GM19324 (cell line): ENCODE data around the gene PLEKHG5.
"Not testable (repeated sequence)": the region's sequence is repeated elsewhere in the genome, so short reads cannot be mapped to it uniquely, and the experiment has no call there.

ENCODE experiments used
- ATAC-seq: cut with Tn5 transposase; IDR thresholded peaks from one replicate; pipeline ENCODE4 v1.9.1; 2021; ENCODE audit warnings: mild to moderate bottlenecking, moderate library complexity; ENCODE audit not compliant: unreplicated experiment, low FRiP score

The PLEKHG5 gene

DNA sequence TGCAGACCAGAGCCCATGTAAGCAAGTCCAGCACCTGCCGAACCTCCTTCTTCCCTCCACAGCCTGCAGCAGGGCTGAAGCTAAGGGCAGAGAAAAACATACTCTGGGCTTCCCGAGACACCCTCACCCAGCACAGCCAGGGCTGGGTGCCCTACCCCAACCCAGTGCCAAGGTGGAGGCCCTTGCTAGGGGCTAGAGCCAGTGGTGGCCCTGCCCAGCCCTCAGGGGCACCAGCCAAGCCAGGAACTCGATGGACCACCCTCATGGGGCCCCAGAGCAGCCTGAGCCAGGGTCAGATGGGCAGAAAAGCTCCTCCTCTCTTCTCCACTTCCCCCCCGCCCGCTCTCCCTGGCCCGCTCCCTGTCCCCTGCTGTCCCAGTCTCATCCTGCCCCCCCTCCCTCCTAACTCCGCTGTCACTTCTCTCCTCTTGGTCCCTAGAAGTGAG is 41.4 kb downstream of the PLEKHG5 start:
- no peak for ATAC-seq

DNA sequence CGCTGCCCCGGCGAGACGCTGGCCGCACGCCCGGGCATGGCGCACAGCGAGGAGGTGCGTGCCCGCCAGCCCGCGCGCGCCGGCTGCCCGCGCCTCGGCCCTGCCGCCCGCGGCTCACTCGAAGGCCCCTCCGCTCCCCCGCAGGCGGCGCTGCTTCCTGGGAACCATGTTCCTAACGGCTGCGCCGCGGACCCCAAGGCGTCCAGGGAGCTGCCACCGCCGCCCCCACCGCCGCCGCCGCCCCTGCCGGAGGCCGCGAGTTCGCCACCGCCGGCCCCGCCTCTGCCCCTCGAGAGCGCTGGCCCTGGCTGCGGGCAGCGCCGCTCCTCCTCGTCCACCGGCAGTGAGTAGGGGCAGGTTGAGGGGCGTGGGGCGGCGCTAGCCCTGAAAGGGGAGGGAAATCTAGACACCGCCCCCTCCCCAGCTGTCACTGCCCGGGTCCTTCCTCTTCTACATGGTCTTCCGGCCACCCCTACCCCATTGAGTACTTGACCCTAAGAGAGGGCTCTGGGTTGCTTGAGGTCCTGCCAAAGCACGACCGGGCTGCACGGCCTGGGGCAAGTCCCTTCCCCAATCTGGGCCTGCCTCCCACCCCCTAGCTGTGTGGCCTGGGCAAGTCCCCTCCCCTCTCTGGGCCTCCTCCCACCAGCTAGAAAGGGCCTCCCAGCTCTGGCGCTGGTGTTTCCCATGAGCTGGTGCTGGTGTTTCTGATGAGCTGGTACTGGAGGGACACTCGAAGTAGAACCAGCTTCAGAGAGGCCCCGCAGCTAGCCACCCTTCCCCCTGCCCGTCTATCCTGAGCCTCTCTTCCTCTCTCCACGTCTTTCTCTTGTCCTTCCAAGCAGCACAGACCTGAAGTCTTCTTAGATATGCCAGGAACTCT is 42.5 kb downstream of the PLEKHG5 start:
- ATAC-seq = no peak

DNA sequence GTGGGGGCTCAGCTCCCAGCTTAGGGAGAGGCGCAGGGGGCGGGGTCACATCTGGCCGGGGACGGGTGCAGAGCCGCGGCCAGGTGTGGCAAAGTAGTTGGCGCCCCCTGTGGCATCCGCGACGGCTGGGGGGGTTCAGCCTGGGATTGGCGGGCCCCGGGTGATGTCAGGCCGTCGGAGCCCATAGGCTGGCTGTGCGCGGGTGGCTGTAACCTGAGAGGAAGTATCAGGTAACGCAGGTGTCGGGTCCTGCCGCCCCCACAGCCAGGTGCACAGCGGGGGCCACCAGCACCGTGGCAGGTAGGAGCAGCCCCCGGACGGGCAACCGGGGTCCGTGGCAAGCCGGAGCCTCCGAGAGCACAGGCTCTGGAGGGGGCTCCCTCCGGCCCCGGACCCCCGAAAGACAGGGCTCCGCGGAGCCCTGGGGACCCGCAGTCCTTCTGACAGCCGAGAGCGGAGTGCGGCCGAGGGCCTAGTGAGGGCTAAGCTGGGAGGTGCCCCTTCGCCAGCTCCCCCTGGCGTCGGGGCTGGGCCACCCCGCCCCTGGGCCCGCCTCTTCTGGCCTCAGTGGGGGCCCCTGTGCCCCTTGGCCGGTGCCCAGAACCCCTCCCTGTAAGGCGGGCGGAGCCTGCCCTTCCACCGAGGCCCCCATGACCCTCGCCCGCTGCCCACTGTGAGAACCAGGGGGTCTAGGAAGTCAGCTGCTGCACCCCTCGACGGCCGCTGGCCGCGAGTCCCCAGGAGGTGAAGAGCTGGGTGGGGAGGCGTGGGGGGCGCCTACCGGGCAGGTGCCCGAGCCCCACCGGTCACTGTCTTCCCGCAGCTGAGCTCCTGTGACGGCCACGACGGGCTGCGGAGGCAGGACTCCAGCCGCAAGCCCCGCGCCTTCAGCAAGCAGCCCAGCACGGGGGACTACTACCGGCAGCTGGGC is 43.4 kb downstream of the PLEKHG5 start:
- ATAC-seq = no peak

DNA sequence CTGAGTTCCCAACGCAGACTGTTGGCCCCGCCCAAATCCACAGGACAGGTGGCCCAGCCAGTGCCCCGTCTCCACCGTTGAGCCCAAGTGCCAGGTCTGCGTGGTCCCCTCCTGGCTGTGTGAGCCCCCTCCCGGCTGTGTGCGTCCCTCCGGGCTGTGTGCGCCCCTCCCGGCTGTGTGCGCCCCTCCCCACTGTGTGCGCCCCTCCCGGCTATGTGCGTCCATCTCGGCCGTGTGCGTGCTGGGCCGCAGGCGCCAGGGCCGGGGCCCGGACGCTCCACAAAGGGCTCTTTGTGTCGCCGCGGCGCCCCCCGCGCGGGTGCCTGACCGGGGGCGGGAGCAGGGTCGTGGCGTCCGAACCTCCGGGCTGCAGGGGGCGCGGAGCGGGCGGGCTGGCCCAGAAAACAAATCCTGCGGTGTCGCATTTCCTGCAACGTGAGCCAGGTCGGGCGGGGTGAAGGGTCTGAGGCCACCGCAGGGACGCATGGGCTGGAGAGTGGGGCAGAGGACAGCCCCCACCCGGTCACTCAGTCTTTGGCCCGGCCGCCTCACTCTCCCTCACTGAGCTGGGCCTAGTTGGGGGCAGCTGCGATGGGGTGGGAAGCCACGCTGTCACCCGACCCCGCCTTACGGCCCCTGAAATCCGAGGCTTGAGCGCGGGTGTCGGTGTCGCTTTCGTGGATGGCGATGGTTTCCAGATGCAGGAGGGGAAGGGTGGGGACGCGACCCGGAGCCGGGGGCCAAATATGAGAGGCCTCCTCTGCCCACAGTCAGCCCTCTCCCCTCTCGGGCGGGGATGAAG is 44.2 kb downstream of the PLEKHG5 start:
- ATAC-seq = no peak

DNA sequence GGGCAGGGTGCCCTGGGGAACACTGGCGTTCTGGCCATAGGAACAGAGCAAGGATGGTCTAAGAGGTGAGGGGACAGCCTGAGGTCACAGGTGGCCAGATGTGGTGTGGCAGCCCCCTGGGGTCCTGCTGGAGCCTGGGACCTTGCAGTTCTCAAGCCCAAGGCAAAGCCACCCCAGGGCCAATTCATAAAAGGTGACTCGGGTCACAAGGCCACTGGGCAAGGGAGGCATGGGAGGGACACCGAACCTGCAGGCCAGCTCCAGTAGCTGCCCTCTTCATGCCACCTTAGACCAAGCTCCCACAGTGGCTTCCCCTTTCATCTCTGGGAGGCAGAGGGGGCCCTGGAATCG is 44.8 kb downstream of the PLEKHG5 start:
- no peak for ATAC-seq

DNA sequence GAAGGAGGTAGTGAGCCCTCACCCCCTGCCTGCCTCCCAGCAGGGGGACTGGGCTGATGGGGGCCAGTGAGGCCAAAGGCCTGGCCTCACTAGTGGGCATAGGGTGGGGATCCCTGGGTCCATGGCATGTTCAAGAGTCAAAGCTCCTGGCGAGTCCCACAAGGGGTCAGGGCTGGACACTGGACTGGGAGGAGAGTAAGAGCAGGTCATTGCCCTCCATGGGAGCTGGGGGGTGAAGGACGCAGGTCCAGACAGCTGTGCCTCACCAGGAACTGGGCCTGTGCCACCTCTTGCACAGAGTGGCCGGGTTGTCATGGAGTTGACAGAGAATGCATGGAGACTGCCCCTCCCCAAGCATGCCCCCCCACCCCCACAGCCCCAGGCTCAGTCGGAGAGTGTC is 45.5 kb downstream of the PLEKHG5 start:
- not testable (repeated sequence) for ATAC-seq

DNA sequence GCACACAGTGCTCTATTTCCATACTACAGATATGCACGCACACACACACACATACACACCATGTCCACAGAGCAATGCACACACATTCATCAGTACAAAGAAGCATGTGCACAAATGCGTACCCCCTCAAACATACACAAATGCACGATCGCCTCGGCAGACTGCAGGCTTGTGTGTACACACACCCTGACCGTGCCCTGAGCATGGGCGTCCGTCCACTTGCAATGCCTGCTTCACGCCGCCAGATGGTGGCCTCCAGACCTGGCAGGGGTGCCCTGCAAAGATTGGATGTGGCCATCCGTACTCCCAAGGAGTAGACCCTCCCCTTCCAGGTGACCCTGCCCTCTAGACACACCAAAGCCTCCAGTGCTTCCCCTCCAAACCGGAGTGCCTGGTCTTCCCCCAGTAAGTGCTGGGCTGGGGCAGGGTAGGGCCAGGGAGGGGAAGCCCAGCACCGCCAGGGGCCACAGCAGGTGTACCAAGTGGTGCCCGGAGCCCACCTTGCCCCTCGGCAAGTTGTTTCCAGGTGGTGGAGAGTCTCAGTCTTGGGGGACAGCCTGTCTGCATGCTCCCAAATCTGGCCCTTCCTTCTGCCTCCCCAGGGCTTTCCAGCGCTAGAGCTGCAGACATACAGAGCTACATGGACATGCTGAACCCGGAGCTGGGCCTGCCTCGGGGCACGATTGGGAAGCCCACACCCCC is 46.3 kb downstream of the PLEKHG5 start:
- ATAC-seq = no peak

DNA sequence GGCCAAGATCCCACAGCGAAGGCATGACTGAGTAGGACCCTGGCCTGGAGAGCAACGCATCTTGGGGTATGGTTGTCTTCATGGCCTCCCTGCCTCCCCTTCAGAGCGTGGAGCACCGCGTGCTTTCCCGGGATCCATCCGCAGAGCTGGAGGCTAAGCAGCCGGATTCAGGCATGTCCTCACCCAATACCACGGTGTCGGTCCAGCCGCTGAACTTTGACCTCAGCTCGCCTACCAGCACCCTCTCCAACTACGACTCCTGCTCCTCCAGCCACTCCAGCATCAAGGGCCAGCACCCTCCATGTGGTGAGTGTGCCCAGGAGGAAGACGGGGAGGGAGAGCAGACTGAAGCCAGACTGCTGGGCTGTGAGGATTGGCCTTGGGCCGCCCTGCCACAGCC is 47.1 kb downstream of the PLEKHG5 start:
- ATAC-seq = no peak

DNA sequence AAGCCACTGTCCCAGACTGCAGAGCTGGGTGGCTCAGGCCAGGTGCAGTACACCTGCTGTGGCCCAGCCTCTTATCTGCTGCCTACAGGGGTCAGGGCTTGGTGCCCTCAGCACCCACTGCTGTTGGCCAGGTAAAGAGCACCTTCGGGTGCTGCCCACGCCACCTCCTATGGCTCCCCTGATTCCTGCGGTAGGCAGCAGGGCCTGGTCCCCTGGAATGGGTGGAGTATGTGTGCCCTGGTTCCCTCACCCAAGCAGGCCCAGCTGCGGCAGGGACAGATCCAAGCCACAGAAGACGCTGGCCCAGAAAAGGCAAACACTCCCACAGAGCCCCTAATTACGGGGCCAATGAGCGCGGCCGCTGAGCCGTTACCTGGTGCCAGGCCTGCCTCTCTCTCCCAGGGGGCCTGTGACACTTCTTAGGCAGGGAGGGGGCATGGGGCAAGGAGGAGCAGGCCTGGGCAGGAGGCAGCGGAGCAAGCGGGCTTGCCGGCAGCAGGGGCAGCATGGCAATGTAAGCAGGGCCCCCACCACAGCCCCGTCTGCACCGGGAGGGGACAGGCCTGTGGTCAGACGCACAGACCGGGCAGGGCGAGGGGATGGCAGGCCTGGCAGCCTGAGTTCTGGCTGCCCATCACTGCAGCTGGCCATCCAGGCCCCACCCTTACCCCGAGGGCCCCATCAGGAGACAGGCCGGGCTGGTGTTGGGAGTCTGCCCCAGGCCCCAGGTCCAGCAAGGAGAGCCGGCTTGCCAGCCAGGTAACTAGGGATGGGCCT is 47.9 kb downstream of the PLEKHG5 start:
- no peak for ATAC-seq

DNA sequence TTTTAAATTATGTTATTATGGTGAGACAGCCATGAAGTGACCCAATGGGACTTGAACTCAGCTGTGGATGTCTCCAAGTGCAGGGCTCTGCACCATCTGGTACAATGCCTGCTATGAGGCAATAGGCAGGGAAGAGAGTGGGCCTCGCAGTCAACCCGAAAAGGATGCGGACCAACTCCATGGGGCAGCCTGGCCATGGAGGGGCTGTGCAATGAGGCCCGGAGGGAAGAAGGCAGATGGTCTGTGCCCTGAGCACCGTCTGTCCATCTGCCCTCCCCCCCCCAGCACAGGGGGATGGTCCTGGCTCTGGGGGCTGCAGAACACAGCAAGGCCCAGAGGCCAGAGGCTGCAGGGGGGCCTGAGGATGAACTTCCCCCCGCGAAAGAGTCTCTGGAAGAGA is 49.9 kb downstream of the PLEKHG5 start:
- no peak for ATAC-seq

DNA sequence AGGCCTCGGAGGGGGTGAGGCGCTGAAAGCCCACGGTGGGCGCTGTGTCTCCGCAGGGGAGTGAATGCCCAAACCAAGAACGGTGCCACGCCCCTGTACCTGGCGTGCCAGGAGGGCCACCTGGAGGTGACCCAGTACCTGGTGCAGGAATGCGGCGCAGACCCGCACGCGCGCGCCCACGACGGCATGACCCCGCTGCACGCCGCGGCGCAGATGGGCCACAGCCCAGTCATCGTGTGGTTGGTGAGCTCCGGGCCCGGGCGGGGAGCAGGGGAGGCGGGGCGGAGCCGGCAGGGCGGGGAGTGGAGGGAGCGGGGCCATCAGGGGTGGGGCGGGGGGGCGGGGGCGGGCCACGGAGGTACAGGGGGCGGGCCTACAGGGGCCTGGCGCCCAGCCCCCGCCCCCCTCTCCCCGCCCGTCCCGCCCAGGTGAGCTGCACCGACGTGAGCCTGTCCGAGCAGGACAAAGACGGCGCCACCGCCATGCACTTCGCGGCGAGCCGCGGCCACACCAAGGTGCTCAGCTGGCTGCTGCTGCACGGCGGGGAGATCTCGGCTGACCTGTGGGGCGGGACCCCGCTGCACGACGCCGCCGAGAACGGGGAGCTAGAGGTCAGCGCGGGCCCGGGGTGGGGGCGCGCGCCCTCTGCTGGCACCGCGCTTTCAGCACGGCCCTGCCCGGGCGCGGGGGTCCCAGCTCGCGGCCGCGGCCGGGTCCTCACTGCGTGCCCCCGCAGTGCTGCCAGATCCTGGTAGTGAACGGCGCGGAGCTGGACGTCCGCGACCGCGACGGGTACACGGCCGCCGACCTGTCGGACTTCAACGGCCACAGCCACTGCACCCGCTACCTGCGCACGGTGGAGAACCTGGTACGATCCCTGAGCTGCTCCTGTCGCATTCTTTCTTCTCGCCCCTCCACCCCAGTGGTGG is 51.0 kb downstream of the PLEKHG5 start:
- ATAC-seq = no peak

DNA sequence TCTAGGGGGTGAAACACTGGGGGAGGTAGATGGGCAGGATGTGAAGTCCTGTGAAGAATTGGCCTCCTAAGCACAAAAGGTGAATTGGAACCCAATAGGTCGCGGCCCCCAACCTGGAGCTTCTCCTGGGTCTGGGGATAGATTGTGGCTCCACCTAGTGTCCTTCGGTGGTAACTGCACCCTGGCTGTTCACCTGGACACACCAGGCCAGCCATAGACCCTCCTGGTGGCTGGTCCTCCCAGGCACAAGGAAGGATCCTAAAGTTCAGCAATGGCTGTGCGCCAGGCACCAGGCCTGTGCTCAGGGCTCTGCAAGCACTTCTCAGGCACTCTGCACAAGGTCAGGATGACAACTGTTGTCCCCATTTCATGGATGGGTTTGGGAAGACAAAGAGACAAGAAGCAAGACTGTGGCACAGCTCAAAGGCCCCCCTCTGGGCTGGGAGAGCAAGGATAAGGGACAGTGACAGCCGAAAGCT is 53.4 kb downstream of the PLEKHG5 start:
- ATAC-seq = no peak

DNA sequence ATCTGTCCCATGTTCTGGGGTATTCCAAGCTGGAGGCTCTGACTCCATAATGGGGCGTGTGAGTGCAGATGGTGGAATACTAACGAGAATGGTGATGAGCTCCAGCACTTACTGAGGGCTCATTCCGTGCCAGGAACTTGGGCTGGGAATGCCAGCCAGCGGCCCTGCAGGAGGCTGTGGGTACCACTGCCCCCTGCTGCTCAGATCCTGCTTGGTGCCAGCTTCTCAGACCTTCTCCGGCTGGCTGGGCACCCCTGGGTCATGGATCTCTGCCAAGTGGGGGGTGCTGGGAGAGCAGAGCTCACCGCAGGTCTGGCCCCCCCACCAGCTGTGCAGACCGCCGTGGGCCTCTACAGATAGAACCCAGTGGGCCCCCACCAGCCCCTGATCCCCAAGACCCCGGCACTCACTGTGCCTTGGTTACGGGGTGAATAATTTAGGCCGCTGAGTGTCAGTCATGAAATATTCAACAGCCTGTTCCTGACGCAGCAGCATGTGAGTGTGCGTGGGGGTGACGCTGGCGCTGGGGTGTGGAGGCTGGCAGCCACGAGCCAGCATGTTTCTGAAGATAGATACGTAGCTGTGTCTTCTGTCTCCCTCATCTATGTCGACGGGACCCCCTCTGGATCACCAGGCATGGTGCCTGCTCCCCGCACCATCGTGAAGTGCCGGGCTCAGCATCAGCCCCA is 54.3 kb downstream of the PLEKHG5 start:
- ATAC-seq = not testable (repeated sequence)

DNA sequence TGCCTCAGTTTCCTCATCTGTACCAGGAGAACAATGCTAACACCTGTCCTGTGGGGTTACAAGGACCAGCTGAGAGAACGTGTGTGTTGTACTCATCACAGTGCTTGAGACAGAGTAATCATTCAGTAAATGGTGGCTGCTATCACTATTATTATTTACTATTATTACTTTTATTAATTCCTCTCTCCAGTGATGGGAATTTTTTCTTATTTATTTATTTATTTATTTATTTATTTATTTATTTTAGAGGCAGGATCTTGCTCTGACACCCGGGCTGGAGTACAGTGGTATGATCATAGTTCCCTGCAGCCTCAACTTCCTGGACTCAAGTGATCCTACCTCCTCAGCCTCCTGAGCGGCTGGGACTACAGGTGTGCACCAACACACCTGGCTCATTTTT is 55.2 kb downstream of the PLEKHG5 start:
- ATAC-seq = not testable (repeated sequence)

DNA sequence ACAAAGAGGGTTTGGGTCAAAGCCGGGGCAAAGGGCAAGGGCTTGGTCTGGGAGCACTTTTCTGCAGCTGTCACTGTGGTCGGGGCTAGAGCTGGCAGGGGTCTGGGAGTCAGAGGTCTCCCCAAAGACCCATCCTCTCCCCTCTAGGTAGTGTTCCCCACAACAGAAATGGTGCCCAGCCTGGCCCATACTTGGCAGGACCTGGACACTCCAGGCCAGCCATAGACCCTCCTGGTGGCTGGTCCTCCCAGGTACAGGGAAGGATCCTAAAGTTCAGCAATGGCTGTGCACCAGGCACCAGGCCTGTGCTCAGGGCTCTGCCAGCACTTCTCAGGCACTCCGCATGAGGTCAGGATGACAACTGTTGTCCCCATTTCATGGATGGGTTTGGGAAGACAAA is 55.9 kb downstream of the PLEKHG5 start:
- no peak for ATAC-seq

DNA sequence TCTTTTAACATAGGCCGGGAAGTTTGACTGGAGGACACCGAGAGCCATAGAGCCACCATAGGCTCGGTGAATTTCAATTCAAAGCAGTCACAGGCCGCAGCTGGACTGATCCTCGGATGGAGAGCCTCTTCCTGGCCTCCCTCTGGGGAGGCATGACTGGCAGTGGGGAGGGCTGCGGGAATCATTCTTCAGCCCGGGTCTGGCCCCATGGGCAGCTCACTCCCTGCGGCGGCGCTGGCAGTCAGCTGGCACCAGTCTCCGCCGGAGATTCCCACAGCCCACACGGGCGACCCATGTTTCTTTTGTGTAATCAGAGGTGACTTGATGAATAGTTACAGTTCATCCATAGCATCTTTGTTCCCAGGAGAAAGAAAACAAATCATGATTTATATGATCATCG is 56.3 kb downstream of the PLEKHG5 start:
- no peak for ATAC-seq

DNA sequence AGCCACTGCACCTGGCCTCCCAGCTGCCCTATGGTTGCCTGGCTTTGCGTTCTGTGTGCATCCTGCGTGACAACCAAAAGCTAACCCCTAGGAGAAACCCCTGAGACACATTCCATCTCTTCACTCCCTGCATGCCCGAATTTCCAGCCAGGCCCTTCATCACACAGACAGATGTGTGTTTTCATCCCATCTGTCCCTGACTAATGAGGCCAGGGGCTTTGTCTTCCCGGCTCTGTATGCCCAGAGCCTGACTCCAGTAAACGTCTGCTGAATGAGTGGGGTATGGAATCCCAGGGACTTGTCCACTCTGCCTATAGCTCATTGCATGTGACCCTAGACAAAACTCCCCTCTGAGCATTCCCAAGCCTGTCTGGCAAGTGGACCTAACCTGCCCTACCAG is 57.3 kb downstream of the PLEKHG5 start:
- no peak for ATAC-seq
